Measurements from ENCODE around the gene ANKRD10.

ANKRD10 gene

DNA sequence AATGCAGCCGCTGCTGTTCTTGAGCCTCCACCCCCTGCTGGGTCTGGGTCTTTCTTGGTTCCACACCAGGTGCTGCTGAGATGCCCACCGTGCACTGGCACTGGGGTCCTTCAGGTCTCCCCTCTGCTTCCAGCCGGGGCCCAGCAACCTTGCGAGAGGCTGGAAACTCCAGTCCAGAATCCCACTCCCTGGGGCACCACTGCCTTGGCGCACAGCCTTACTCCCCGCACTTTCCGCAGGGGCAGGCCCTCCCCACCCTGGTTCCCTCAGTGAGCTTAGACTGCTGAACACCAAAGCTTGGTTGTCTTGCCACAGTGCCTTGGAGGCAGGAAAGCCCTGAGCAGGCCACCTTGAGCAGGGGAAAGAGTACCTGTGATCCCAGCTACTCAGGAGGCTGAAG, 60.0 kb downstream of the ANKRD10 start:
- TF ChIP-seq, protein P1, sequence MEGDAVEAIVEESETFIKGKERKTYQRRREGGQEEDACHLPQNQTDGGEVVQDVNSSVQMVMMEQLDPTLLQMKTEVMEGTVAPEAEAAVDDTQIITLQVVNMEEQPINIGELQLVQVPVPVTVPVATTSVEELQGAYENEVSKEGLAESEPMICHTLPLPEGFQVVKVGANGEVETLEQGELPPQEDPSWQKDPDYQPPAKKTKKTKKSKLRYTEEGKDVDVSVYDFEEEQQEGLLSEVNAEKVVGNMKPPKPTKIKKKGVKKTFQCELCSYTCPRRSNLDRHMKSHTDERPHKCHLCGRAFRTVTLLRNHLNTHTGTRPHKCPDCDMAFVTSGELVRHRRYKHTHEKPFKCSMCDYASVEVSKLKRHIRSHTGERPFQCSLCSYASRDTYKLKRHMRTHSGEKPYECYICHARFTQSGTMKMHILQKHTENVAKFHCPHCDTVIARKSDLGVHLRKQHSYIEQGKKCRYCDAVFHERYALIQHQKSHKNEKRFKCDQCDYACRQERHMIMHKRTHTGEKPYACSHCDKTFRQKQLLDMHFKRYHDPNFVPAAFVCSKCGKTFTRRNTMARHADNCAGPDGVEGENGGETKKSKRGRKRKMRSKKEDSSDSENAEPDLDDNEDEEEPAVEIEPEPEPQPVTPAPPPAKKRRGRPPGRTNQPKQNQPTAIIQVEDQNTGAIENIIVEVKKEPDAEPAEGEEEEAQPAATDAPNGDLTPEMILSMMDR (IDR thresholded peaks at IDR 0.05; ENCODE audit: insufficient read depth, missing control alignments) = no peak
- FAIRE-seq (no peak), DNase-seq (ENCODE audit: insufficient read length, low spot score) (no peak)

DNA sequence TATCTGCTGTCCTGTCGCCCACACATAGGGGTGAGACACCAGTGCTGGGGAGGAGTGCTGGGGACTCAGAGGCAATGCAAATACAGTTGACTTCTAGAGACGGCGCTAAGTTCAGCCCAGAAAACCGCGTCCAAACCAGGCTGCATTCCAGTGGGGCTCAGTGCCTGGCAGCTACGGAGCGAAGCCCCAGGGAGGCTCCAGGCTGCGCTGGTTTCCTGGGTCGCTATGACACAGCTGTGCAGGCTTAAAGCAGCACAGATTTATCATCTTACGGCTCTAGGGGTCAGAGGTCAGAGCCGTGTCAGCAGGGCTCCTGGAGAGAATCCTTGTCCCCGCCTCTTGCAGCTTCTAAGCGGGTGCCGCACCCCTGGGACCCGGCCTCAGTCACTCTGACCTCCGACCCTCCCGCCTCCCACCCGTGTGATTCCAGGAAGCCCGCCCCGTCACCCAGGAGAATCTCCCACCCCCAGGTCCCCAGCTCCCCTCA, 61.6 kb downstream of the ANKRD10 start:
- TF ChIP-seq, protein P1 (IDR thresholded peaks at IDR 0.05; ENCODE audit: insufficient read depth, missing control alignments) = no peak
- DNase-seq (ENCODE audit: insufficient read length, low spot score) = no peak
- FAIRE-seq = no peak

DNA sequence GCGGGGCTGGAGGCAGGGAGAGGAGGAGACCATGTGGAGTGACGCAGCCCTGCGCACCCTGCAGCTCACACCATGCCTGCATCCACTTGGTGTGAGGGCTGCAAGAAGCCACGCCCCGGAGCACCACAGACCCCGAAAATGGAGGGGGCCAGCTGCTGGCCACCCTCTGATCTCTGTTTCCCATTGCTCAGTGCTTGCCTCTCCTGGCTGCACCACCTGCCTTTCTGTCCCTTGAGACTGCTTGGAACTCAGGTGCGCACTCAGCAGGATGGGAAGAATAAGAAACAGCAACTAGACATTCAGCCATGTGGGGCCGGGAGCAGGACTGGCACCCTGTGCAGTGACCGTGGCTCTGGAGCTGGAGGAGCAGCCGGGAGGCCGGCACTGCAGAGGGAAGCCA, 64.0 kb downstream of the ANKRD10 start:
- TF ChIP-seq, protein P1 (IDR thresholded peaks at IDR 0.05; ENCODE audit: insufficient read depth, missing control alignments) = no peak
- no peak for DNase-seq (ENCODE audit: insufficient read length, low spot score)
- FAIRE-seq = no peak

DNA sequence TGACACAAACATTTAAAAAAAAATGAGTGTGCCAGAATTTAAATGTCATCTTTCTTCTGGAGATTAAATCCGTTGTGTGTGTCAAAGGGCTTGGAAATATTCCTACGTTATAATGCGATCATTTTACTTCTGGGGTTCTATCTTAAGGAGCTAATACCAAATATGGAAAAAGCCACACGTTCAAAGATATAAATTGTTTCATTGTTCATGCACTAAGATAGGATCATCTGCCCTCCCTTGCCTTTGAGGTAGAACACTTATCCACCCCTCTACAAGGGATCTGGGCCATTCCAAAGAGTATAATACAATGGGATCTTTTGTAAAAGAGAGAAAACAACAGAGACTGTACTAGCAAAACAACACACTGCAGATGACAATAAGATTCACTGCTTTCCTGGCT, 64.9 kb downstream of the ANKRD10 start:
- DNase-seq (ENCODE audit: insufficient read length, low spot score) (no peak), FAIRE-seq (no peak)
- TF ChIP-seq, protein P1 (IDR thresholded peaks at IDR 0.05; ENCODE audit: insufficient read depth, missing control alignments) = no peak

DNA sequence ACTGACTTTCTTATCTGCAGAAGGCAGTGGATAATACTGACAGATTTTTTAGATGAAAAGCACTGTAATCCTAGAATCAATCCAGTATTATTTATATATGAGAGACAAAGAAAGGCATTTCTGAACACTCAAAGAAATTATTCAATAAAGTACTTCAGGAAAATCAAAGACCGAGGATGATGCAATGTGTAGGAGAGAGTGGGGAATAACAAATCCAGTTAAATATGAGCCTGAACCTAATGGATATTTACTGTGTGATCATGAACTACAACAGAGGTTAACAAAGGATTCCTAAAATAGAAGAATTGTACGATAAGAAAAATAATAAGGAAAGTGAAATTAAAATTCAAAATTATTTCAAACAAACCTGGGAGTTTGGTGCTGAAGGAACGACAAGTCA, 69.3 kb downstream of the ANKRD10 start:
- TF ChIP-seq, protein P1 (IDR thresholded peaks at IDR 0.05; ENCODE audit: insufficient read depth, missing control alignments) = no peak
- no peak for DNase-seq (ENCODE audit: insufficient read length, low spot score)
- no peak for FAIRE-seq

DNA sequence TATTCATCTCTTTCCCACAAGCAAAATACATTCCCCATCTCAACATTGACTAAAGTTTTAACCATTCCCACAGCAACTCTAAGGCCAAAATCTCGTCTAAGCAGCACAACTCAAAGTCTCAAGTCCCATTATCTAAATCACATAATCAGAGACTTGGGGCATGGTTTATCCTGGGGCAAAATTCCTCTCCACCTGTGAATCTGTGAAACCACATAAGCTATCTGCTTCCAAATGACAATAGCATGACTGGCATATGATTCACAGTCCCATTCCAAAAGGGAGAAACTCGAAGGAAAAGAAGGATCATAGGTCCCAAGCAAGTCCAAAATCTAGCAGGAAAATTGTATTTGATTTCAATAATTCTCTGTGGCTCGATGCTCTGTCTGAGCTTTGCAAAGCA, 73.0 kb downstream of the ANKRD10 start:
- DNase-seq (ENCODE audit: insufficient read length, low spot score) (no peak), FAIRE-seq (no peak)
- TF ChIP-seq, protein P1 (IDR thresholded peaks at IDR 0.05; ENCODE audit: insufficient read depth, missing control alignments) = no peak

DNA sequence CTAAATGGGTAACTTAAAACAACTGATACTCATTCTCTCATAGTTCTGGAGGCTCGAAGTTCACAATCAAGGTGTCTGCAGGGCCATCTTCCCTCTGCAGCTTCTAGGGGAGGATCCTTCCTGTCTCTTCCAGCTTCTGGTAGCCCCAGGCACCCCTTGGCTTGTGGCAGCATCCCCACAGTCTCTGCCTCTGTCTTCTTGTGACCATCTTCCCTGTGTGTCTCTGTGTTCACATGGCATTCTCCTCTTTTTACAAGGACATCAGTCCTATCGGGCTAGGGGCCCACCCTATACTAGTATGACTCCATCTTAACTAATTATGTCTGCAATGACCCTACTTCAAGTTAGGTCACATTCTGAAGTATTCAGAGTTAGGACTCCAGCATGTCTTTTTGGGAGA, 73.5 kb downstream of the ANKRD10 start:
- TF ChIP-seq, protein P1 (IDR thresholded peaks at IDR 0.05; ENCODE audit: insufficient read depth, missing control alignments) = no peak
- DNase-seq (ENCODE audit: insufficient read length, low spot score) (no peak), FAIRE-seq (no peak)

Data from D721Med (cell line).